Measurements from ENCODE around the gene PTPRG.

The PTPRG gene

DNA sequence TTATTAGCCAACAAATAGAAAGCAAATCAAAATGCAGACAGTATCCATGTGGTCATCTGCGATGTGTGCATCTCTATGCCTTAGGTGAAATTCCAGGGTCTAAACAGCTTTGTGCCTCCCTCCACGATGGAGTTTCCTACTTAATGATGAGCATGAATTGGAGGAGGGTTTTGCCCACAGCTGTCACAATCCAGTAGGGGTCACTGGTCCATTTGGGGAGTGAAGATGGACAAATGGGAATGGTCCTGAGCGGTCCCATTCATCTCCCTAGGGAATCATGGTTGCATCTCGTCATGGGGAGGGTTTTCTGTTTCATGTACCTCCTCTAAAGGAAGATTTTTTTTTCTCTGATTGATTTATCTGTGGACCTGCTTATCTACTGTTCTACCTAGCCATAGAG lies 358.0 kb downstream of the PTPRG start:
- Histone ChIP-seq H3K4me3 (ENCODE audit: low read length) (no peak overlapping the region), H3K27ac (ENCODE audit: low read depth, low read length) (no peak overlapping the region), H3K4me1 (ENCODE audit: insufficient read depth, low read length) (peaks cover 45% of the 10 kb centered on the region), H3K36me3 (ENCODE audit: insufficient read depth, low read length) (no peaks in the 10 kb centered on the region), H3K9ac (ENCODE audit: low read depth, low read length) (no peak overlapping the region), H3K27me3 (ENCODE audit: insufficient read depth, low read length) (no peaks in the 10 kb centered on the region), H3K9me3 (ENCODE audit: insufficient read depth, low read depth, low read length) (no peaks in the 10 kb centered on the region)
- WGBS, result 82% methylated on average over 4 of the region's 4 CpGs

DNA sequence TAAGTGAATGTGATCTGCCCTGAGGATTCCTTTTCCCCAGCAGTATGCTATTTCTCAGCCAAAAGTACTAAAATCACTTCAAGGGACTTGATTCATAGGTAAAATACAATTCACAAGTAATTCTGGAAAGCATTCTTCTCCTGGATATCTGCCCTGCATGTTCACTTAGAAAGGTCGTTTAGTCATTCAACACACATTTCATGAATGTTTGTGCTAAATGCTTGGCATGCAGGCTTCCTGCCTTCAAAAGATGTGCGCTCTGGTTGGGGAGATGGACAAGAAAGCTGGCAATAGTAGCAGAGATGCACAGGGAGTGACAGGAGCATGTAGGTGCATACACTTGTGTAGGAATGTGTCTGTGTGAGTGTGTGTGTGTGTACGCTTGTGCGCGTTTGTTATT lies 360.7 kb downstream of the PTPRG start:
- Histone ChIP-seq H3K4me3 (ENCODE audit: low read length) (no peak overlapping the region), H3K4me1 (ENCODE audit: insufficient read depth, low read length) (peaks cover 47% of the 10 kb centered on the region), H3K36me3 (ENCODE audit: insufficient read depth, low read length) (no peaks in the 10 kb centered on the region), H3K27ac (ENCODE audit: low read depth, low read length) (no peak overlapping the region), H3K9ac (ENCODE audit: low read depth, low read length) (no peak overlapping the region), H3K27me3 (ENCODE audit: insufficient read depth, low read length) (no peaks in the 10 kb centered on the region), H3K9me3 (ENCODE audit: insufficient read depth, low read depth, low read length) (no peaks in the 10 kb centered on the region)
- 92% methylated on average over 5 of the region's 5 CpGs for WGBS

DNA sequence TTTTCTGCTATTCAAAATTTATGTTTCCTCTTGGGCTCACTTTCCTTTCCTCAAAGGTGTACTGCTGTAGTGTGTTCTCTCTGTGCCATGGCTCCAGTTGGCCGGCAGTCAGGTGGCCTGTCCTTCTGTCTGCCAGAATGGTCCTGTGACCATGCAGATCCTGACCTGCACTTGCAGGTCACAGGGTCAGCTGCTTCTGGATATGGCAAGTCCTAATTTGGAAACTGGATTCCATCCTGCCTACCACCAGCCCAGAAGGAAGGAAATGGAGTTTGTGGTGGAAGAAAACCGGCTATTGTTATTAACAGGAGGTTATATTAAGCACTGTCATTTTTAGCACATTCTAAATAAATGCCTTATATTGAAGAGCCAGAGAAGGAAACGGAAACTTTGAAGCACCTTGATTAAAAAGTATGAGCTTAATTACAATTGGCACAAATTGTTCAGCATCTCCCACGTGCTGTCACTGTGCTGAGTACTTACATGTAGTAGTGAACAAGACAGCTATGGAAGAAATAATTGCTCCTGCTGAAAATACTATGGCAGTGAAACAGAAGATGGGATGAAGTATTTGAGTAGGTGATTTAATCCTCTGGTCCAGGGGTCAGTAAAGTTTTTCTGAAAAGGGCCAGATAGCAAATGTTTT lies 362.8 kb downstream of the PTPRG start:
- peaks cover 38% of the 10 kb centered on the region for H3K4me1 ChIP-seq (ENCODE audit: insufficient read depth, low read length)
- no peak overlapping the region for H3K27ac ChIP-seq (ENCODE audit: low read depth, low read length)
- no peaks in the 10 kb centered on the region for H3K27me3 ChIP-seq (ENCODE audit: insufficient read depth, low read length)
- H3K9me3 ChIP-seq (ENCODE audit: insufficient read depth, low read depth, low read length), result no peaks in the 10 kb centered on the region
- WGBS, result 93% methylated on average over 4 of the region's 4 CpGs
- H3K36me3 ChIP-seq (ENCODE audit: insufficient read depth, low read length), result no peaks in the 10 kb centered on the region
- no peak overlapping the region for H3K9ac ChIP-seq (ENCODE audit: low read depth, low read length)
- H3K4me3 ChIP-seq (ENCODE audit: low read length), result no peak overlapping the region

DNA sequence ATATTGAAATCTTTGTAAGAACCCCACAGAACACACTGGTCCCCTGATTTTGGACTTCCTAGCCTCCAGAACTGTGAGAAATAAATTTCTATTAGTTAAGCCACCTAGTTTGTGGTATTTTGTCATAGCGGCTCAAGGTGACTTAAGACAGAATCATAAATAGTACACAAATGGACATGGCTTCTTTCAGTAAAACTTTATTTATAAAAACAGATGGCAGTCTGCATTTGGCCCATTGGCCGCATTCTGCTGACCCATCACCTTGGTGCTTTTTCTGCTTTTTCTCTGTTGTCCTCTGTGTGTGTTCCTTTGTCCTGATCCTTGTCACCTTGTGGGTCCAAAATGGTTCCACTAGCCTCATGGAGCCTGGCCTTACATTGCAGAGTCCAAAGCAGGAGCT lies 363.6 kb downstream of the PTPRG start:
- Histone ChIP-seq H3K27ac (ENCODE audit: low read depth, low read length) (no peak overlapping the region), H3K36me3 (ENCODE audit: insufficient read depth, low read length) (no peaks in the 10 kb centered on the region), H3K4me3 (ENCODE audit: low read length) (no peak overlapping the region), H3K9ac (ENCODE audit: low read depth, low read length) (no peak overlapping the region), H3K4me1 (ENCODE audit: insufficient read depth, low read length) (peaks cover 36% of the 10 kb centered on the region), H3K27me3 (ENCODE audit: insufficient read depth, low read length) (no peaks in the 10 kb centered on the region), H3K9me3 (ENCODE audit: insufficient read depth, low read depth, low read length) (no peaks in the 10 kb centered on the region)
- WGBS, result 96% methylated on average over 2 of the region's 2 CpGs

DNA sequence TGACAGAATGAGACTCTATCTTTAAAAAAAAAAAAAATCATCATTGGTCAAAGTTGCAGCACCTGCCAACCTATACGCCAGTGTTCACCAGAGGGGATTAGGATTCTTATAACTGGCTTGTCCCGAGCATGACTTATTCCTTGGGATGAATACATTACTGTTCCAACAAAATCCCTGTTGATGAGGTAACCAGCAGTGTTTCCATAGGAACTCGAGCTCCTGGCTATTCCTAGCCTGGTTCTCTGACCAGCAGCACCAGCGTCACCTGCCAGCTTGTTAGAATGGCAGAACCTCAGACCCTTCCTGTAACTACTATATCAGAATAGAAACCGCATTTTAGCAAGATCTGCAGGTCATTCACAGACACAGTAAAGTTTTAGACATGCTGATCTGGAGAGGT lies 364.4 kb downstream of the PTPRG start:
- peaks cover 36% of the 10 kb centered on the region for H3K4me1 ChIP-seq (ENCODE audit: insufficient read depth, low read length)
- H3K36me3 ChIP-seq (ENCODE audit: insufficient read depth, low read length), result no peaks in the 10 kb centered on the region
- no peak overlapping the region for H3K4me3 ChIP-seq (ENCODE audit: low read length)
- no peak overlapping the region for H3K27ac ChIP-seq (ENCODE audit: low read depth, low read length)
- no peak overlapping the region for H3K9ac ChIP-seq (ENCODE audit: low read depth, low read length)
- 91% methylated on average over 5 of the region's 5 CpGs for WGBS
- no peaks in the 10 kb centered on the region for H3K27me3 ChIP-seq (ENCODE audit: insufficient read depth, low read length)
- no peaks in the 10 kb centered on the region for H3K9me3 ChIP-seq (ENCODE audit: insufficient read depth, low read depth, low read length)

DNA sequence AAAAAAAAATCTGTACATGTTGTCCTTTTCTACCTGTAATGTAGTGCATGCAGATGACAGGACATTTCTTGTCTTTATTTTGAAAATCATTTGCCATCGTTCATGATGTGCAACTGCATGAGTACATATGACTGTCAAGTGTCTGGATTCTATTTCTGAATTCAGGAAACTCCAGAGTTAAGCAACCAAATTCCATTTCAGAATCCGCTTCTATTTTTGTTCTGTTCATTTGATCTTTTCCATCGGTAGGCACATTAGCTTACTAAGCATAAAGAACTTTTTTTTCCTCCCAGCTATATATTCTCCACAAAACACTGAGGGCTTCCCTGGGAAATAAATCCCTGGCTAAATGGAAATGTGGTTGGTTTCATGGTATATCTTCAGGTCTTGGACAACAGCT lies 365.6 kb downstream of the PTPRG start:
- no peaks in the 10 kb centered on the region for H3K27me3 ChIP-seq (ENCODE audit: insufficient read depth, low read length)
- H3K27ac ChIP-seq (ENCODE audit: low read depth, low read length), result no peak overlapping the region
- H3K4me3 ChIP-seq (ENCODE audit: low read length), result no peak overlapping the region
- no peaks in the 10 kb centered on the region for H3K9me3 ChIP-seq (ENCODE audit: insufficient read depth, low read depth, low read length)
- WGBS, result 97% methylated on average over 3 of the region's 3 CpGs
- H3K9ac ChIP-seq (ENCODE audit: low read depth, low read length), result no peak overlapping the region
- H3K4me1 ChIP-seq (ENCODE audit: insufficient read depth, low read length), result peaks cover 38% of the 10 kb centered on the region
- H3K36me3 ChIP-seq (ENCODE audit: insufficient read depth, low read length), result no peaks in the 10 kb centered on the region

DNA sequence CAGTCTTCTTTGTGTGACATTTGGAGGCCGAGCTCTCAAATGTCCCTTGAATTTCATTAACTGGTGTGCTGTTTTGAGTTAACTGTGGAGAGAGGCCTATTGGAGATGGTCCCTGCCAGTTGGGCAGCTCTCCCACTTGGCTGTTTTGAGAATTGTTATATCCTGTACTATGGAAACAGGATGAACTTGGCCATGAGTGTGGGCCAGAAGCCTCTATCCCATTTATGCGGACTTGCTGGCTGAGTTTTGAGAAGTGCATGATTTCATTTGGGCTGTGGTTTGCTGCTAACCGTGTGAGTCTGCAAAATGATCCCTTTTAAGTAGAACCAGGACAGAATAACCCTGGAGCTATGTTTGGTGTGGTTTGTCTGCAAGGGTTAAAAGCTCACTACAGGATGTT lies 366.0 kb downstream of the PTPRG start:
- H3K36me3 ChIP-seq (ENCODE audit: insufficient read depth, low read length), result no peaks in the 10 kb centered on the region
- no peak overlapping the region for H3K27ac ChIP-seq (ENCODE audit: low read depth, low read length)
- no peak overlapping the region for H3K4me3 ChIP-seq (ENCODE audit: low read length)
- no peaks in the 10 kb centered on the region for H3K9me3 ChIP-seq (ENCODE audit: insufficient read depth, low read depth, low read length)
- H3K27me3 ChIP-seq (ENCODE audit: insufficient read depth, low read length), result no peaks in the 10 kb centered on the region
- H3K4me1 ChIP-seq (ENCODE audit: insufficient read depth, low read length), result peaks cover 39% of the 10 kb centered on the region
- 90% methylated on average over 3 of the region's 3 CpGs for WGBS
- H3K9ac ChIP-seq (ENCODE audit: low read depth, low read length), result no peak overlapping the region

DNA sequence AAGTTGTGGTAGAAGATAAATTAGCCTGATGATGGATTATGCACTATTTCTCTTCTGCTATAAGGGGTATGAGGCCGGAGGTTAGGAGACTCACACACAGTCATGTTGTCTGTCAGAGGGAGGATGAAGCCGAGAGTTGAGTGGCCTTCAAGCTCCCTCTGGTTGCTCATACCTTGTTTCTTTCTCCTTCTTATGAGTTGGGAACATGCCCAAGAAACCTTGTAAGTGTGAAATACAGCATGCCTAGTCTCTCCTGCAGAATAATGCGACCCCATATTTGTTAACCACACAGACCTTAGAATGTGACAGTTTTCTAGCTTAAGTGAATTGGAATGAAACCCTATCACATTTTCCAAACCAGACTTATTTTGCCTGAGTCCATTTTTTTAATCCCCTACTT lies 366.7 kb downstream of the PTPRG start:
- H3K36me3 ChIP-seq (ENCODE audit: insufficient read depth, low read length), result no peaks in the 10 kb centered on the region
- H3K4me3 ChIP-seq (ENCODE audit: low read length), result no peak overlapping the region

DNA sequence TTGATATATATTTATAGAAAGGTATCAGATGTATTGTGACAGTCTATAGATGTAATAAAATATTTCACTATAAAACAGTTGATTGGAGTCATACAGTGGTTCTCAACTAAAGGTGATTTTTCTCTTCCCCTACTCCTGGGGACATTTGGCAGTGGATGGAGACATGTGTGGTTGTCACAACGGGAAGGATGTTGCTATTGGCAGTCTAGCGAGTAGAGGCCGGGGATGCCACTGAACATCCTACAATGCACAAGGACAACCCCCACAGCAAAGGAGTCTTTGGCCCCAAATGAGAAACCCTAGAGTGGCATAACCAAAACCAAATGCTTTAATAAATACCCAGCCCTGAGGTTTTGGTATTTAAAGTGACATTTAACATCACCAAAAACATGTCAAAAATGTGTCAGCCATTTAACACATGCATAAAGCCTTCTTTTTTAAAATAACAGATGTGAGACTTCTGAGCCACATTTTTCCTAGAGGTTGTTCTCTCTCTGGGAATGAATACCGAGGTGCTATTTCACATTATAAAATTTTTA lies 367.5 kb downstream of the PTPRG start:
- Histone ChIP-seq H3K36me3 (ENCODE audit: insufficient read depth, low read length) (no peaks in the 10 kb centered on the region), H3K9ac (ENCODE audit: low read depth, low read length) (no peak overlapping the region), H3K27me3 (ENCODE audit: insufficient read depth, low read length) (no peaks in the 10 kb centered on the region), H3K4me3 (ENCODE audit: low read length) (no peak overlapping the region), H3K27ac (ENCODE audit: low read depth, low read length) (no peak overlapping the region), H3K9me3 (ENCODE audit: insufficient read depth, low read depth, low read length) (no peaks in the 10 kb centered on the region), H3K4me1 (ENCODE audit: insufficient read depth, low read length) (peaks cover 45% of the 10 kb centered on the region)
- WGBS, result 93% methylated on average over 2 of the region's 4 CpGs

More for the DNA sequence above, 366.7 kb downstream of the PTPRG start:
- WGBS, result 74% methylated on average over 3 of the region's 3 CpGs
- no peak overlapping the region for H3K9ac ChIP-seq (ENCODE audit: low read depth, low read length)
- H3K4me1 ChIP-seq (ENCODE audit: insufficient read depth, low read length), result peaks cover 45% of the 10 kb centered on the region
- no peaks in the 10 kb centered on the region for H3K9me3 ChIP-seq (ENCODE audit: insufficient read depth, low read depth, low read length)
- no peak overlapping the region for H3K27ac ChIP-seq (ENCODE audit: low read depth, low read length)
- no peaks in the 10 kb centered on the region for H3K27me3 ChIP-seq (ENCODE audit: insufficient read depth, low read length)

DNA sequence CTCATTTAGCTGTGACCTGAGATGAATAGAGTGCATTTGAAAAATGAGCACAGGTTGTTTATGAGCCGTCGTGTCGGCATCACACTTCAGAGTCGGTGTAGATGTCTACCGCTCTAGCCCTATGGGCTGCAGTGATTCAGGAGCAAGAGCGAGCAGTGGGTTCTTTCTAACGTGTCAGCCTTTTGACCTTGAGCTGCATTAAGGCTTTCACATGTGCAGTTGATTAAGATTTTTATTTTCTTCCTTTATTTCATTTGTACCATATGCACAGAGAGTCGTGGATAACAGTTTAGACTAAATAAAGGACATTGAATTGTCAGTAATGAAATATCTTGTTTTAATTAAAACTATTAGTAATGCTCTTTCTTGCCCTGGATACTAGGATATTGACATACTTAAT lies 368.2 kb downstream of the PTPRG start:
- H3K27ac ChIP-seq (ENCODE audit: low read depth, low read length), result no peak overlapping the region
- no peaks in the 10 kb centered on the region for H3K27me3 ChIP-seq (ENCODE audit: insufficient read depth, low read length)
- no peaks in the 10 kb centered on the region for H3K9me3 ChIP-seq (ENCODE audit: insufficient read depth, low read depth, low read length)
- WGBS, result 93% methylated on average over 7 of the region's 8 CpGs
- H3K4me3 ChIP-seq (ENCODE audit: low read length), result no peak overlapping the region
- H3K9ac ChIP-seq (ENCODE audit: low read depth, low read length), result no peak overlapping the region
- 0 out of 2 replicates have a peak, but pooled peaks cover 4% of the 10 kb centered on the region for H3K36me3 ChIP-seq (ENCODE audit: insufficient read depth, low read length)
- H3K4me1 ChIP-seq (ENCODE audit: insufficient read depth, low read length), result peaks cover 39% of the 10 kb centered on the region

DNA sequence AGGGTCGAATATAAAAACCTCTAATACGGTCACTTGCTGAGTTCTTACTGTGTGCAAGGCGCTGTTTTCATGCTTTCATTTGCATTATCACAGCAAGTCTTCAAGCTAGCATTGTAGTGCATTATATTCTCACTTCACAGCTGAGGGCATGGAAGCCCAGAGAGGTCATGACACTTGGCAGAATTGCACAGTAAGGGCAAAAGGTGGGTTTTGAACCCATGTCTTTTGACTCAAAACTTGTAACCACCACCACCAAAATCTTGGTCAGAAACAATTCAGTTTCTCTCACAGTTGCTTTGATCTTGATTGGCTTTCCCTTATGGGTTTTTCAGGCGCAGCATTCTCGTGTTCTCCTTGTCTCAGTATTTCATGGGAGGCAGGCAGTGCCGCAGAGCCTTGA lies 371.1 kb downstream of the PTPRG start:
- 90% methylated on average over 6 of the region's 6 CpGs for WGBS

More for the DNA sequence above, 371.1 kb downstream of the PTPRG start:
- no peaks in the 10 kb centered on the region for H3K9me3 ChIP-seq (ENCODE audit: insufficient read depth, low read depth, low read length)
- H3K9ac ChIP-seq (ENCODE audit: low read depth, low read length), result no peak overlapping the region
- no peaks in the 10 kb centered on the region for H3K27me3 ChIP-seq (ENCODE audit: insufficient read depth, low read length)
- H3K36me3 ChIP-seq (ENCODE audit: insufficient read depth, low read length), result 0 out of 2 replicates have a peak, but pooled peaks cover 6% of the 10 kb centered on the region
- no peak overlapping the region for H3K27ac ChIP-seq (ENCODE audit: low read depth, low read length)
- no peak overlapping the region for H3K4me3 ChIP-seq (ENCODE audit: low read length)
- H3K4me1 ChIP-seq (ENCODE audit: insufficient read depth, low read length), result peaks cover 33% of the 10 kb centered on the region

Data from HUES64 (cell line).